Large intestine (tissue), 3 donors: ENCODE results near the gene METRNL. TPM values are rescaled to one million over a fixed set of nuclear protein-coding genes. Genes with fewer than 3 reads are reported as not detected.

Source experiments
- DNase-seq, 2 donors: peaks; one replicate each; pipeline versions ENCODE4 v3.0.0 to v3.0.0-alpha.2; 2013
- H3K27ac ChIP-seq: one replicate; pipeline ENCODE4 v1.5.1; 2013; ENCODE audit warnings: low read length
- H3K27me3 ChIP-seq: 2 replicates; pipeline ENCODE4 v1.6.1; 2013; ENCODE audit warnings: low read length; ENCODE audit not compliant: control insufficient read depth, insufficient read depth
- H3K36me3 ChIP-seq: 2 replicates; pipeline ENCODE4 v1.6.1; 2013; ENCODE audit warnings: low read length; ENCODE audit not compliant: control insufficient read depth, insufficient read depth
- H3K4me1 ChIP-seq: one replicate; pipeline ENCODE4 v1.6.1; 2013; ENCODE audit warnings: low read length; ENCODE audit not compliant: control insufficient read depth, insufficient read depth
- H3K4me3 ChIP-seq: one replicate; pipeline ENCODE4 v1.5.1; 2013; ENCODE audit warnings: low read length
- H3K9me3 ChIP-seq: one replicate; pipeline ENCODE4 v1.6.1; 2013; ENCODE audit warnings: mild to moderate bottlenecking, low read depth, low read length, moderate library complexity; ENCODE audit not compliant: control insufficient read depth
- WGBS: methylation state at CpG from one replicate; pipeline ENCODE4 v1.1.5; 2013; ENCODE audit warnings: low lambda C conversion rate; ENCODE audit not compliant: insufficient coverage; 5-methylcytosine and 5-hydroxymethylcytosine counted together
- polyA plus RNA-seq: library from polyadenylated mRNA; unstranded; fragments of 120-200 nt; gene quantifications from one replicate; pipeline ENCODE4 v1.2.1, GENCODE V29; 2013

METRNL gene
- polyA plus RNA-seq, 1 donor: 81.1 TPM

- peak in 1 of 2 donors; percentile 27 for DNase-seq
- Histone ChIP-seq H3K27ac (no peak overlapping the region), H3K4me3 (no peak overlapping the region), H3K27me3 (peaks cover 2% of the 10 kb centered on the region), H3K36me3 (peaks cover 20% of the 10 kb centered on the region), H3K4me1 (peaks cover 52% of the 10 kb centered on the region), H3K9me3 (peaks cover 9% of the 10 kb centered on the region)
- WGBS: no CpG with 5 or more reads among the region's 24 CpGs
Measured at GRCh38 chr17:83100220-83100852, 20.9 kb downstream of the METRNL start.

DNA sequence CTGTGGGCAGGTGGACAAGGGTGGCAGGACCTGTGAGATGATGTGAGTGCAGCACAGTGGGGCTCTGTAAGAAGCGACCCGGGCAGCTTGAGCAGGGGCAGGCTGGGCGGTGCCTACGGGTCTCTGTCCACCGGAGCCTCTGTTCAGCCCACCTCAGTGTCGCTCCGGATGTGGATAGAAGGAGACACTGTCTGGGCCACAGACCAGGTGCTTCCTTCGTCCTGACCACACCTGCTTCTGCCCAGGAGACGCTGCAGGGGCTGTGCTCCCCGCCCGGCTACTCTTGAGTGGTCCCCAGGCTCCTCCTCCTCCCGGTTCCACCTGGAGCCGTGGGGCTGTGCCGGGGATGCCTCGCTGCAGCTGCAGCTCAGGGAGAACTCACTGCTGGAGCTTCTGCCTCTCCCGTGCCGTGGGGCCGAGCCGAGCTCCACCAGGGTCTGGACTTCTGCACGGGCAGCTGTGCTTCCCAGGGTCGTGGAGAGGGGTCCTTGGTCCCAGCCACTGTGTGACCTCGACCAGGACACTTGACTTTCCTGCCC is 21.5 kb downstream of the METRNL start:
- Histone ChIP-seq H3K27ac (no peak overlapping the region), H3K36me3 (peaks cover 14% of the 10 kb centered on the region), H3K4me3 (no peak overlapping the region), H3K9me3 (peaks cover 9% of the 10 kb centered on the region), H3K27me3 (peaks cover 2% of the 10 kb centered on the region), H3K4me1 (peaks cover 52% of the 10 kb centered on the region)
- no CpG with 5 or more reads among the region's 22 CpGs for WGBS
- no peak for DNase-seq

- peaks cover 9% of the 10 kb centered on the region for H3K9me3 ChIP-seq
- no CpG with 5 or more reads among the region's 22 CpGs for WGBS
- peaks cover 2% of the 10 kb centered on the region for H3K27me3 ChIP-seq
- DNase-seq: peak in 1 of 2 donors; percentile 83
- H3K27ac ChIP-seq: no peak overlapping the region
- H3K4me3 ChIP-seq: no peak overlapping the region
- peaks cover 48% of the 10 kb centered on the region for H3K4me1 ChIP-seq
- peaks cover 4% of the 10 kb centered on the region for H3K36me3 ChIP-seq
Measured at GRCh38 chr17:83101805-83102480, 22.5 kb downstream of the METRNL start.

- WGBS: no CpG with 5 or more reads among the region's 60 CpGs
- Histone ChIP-seq H3K27ac (no peak overlapping the region), H3K4me1 (peaks cover 39% of the 10 kb centered on the region), H3K4me3 (peak overlapping the region; percentile 24), H3K9me3 (peaks cover 9% of the 10 kb centered on the region), H3K27me3 (peaks cover 2% of the 10 kb centered on the region), H3K36me3 (no peaks in the 10 kb centered on the region)
- DNase-seq: peak in 1 of 2 donors; percentile 71
Measured at GRCh38 chr17:83103200-83103942, 24.0 kb downstream of the METRNL start.

- Histone ChIP-seq H3K27me3 (peaks cover 5% of the 10 kb centered on the region), H3K36me3 (no peaks in the 10 kb centered on the region), H3K4me3 (no peak overlapping the region), H3K4me1 (peaks cover 34% of the 10 kb centered on the region), H3K27ac (no peak overlapping the region), H3K9me3 (peaks cover 9% of the 10 kb centered on the region)
- no CpG with 5 or more reads among the region's 10 CpGs for WGBS
- DNase-seq: no peak
Measured at GRCh38 chr17:83103943-83104311, 24.5 kb downstream of the METRNL start.

GRCh38 chr17:83104577-83105505 is 25.4 kb downstream of the METRNL start:
- H3K27me3 ChIP-seq: peaks cover 6% of the 10 kb centered on the region
- H3K4me1 ChIP-seq: peaks cover 25% of the 10 kb centered on the region
- DNase-seq: peak in 1 of 2 donors; percentile 17
- H3K9me3 ChIP-seq: peaks cover 9% of the 10 kb centered on the region
- H3K4me3 ChIP-seq: no peak overlapping the region
- no peaks in the 10 kb centered on the region for H3K36me3 ChIP-seq
- no CpG with 5 or more reads among the region's 45 CpGs for WGBS
- H3K27ac ChIP-seq: no peak overlapping the region

GRCh38 chr17:83105512-83105911 is 26.1 kb downstream of the METRNL start:
- no peak overlapping the region for H3K27ac ChIP-seq
- peaks cover 9% of the 10 kb centered on the region for H3K9me3 ChIP-seq
- peaks cover 19% of the 10 kb centered on the region for H3K4me1 ChIP-seq
- no peak for DNase-seq
- H3K4me3 ChIP-seq: no peak overlapping the region
- no CpG with 5 or more reads among the region's 10 CpGs for WGBS
- no peaks in the 10 kb centered on the region for H3K36me3 ChIP-seq
- H3K27me3 ChIP-seq: peaks cover 6% of the 10 kb centered on the region

- H3K9me3 ChIP-seq: peaks cover 9% of the 10 kb centered on the region
- no peak overlapping the region for H3K27ac ChIP-seq
- DNase-seq: peak in 1 of 2 donors; percentile 6
- H3K27me3 ChIP-seq: peaks cover 6% of the 10 kb centered on the region
- H3K4me3 ChIP-seq: no peak overlapping the region
- peaks cover 18% of the 10 kb centered on the region for H3K4me1 ChIP-seq
- H3K36me3 ChIP-seq: no peaks in the 10 kb centered on the region
- no CpG with 5 or more reads among the region's 22 CpGs for WGBS
Measured at GRCh38 chr17:83106056-83106588, 26.7 kb downstream of the METRNL start.

- Histone ChIP-seq H3K4me1 (peaks cover 10% of the 10 kb centered on the region), H3K9me3 (peaks cover 15% of the 10 kb centered on the region), H3K36me3 (no peaks in the 10 kb centered on the region), H3K4me3 (no peak overlapping the region), H3K27me3 (peaks cover 10% of the 10 kb centered on the region), H3K27ac (no peak overlapping the region)
- DNase-seq: peak in 1 of 2 donors; percentile 11
- no CpG with 5 or more reads among the region's 17 CpGs for WGBS
Measured at GRCh38 chr17:83106913-83107655, 27.7 kb downstream of the METRNL start.
